Cardiac muscle cell (in vitro differentiated cells and primary cell): ENCODE results near the gene ADGRF4. TPM values are rescaled to one million over a fixed set of nuclear protein-coding genes. Genes with fewer than 3 reads are reported as not detected.

Experiments
- DNase-seq, 2 donors: peaks; one replicate each; pipeline versions ENCODE4 v3.0.0 to v3.0.0-alpha.2; 2010 to 2017; ENCODE audit warnings: low read depth in 1 of 2, low spot score in 1 of 2
- H3K27ac ChIP-seq: fragments of 200-600 bp; sonication (generic); 2 replicates; pipeline ENCODE4 v1.5.1; 2016
- H3K27me3 ChIP-seq: fragments of 200-600 bp; sonication (generic); 2 replicates; pipeline ENCODE4 v1.6.0; 2016; ENCODE audit warnings: control low read depth
- H3K36me3 ChIP-seq: fragments of 200-600 bp; sonication (generic); 2 replicates; pipeline ENCODE4 v1.5.1; 2016; ENCODE audit warnings: control low read depth
- H3K4me1 ChIP-seq: fragments of 200-600 bp; sonication (generic); 2 replicates; pipeline ENCODE4 v1.8.1; 2017; ENCODE audit warnings: low read depth, mild to moderate bottlenecking, mixed run types
- H3K4me3 ChIP-seq: fragments of 200-600 bp; sonication (generic); 2 replicates; pipeline ENCODE4 v1.5.1; 2016; ENCODE audit warnings: mild to moderate bottlenecking
- H3K9me3 ChIP-seq: fragments of 200-600 bp; sonication (generic); 2 replicates; pipeline ENCODE4 v1.5.1; 2017; ENCODE audit warnings: low read depth, mild to moderate bottlenecking, control low read depth
- polyA plus RNA-seq: library from polyadenylated mRNA; unstranded; fragments of >200 nt; fragmentation: Nextera tagmentation; extraction: Ambion mirVana; gene quantifications from 2 replicates; pipeline ENCODE4 v1.2.1, GENCODE V29; 2016
- total RNA-seq: library from RNA; depleted of rRNA; stranded (reverse); fragments of >200 nt; gene quantifications from 2 replicates; pipeline ENCODE4 v1.2.3, GENCODE V29; 2016
- TF ChIP-seq, protein P1 (sequence below): IDR thresholded peaks from 2 replicates; pipeline ENCODE4 v1.5.1; 2012; ENCODE audit warnings: low read depth, mild to moderate bottlenecking, low read length

ADGRF4 gene
- total and polyA plus RNA-seq, 2 experiments from 2014 or later, result not detected

DNA sequence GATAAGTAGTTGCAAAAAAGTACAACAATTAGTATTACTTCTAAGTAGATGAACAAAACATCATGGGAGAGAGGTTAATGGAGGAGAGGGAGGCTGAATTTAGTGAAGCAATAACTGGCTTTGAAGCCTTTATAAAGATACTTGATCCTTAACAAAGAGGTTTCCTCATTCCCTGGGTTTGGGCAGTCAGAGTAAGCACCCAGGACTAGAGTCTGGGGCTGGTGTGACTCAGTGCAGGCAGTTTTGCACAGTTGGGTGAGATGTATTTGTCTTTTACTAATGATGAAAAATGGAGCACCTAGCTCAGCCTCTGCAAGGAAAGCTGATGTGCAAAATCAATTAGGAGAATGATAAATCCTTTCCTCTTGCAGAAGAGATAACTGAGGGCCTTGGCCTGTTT, 71.6 kb downstream of the ADGRF4 start:
- no peaks in the 10 kb centered on the region for H3K36me3 ChIP-seq
- H3K4me1 ChIP-seq, result no peaks in the 10 kb centered on the region
- no peak for DNase-seq
- no peaks in the 10 kb centered on the region for H3K9me3 ChIP-seq
- H3K27ac ChIP-seq, result no peak overlapping the region
- TF ChIP-seq, protein P1, sequence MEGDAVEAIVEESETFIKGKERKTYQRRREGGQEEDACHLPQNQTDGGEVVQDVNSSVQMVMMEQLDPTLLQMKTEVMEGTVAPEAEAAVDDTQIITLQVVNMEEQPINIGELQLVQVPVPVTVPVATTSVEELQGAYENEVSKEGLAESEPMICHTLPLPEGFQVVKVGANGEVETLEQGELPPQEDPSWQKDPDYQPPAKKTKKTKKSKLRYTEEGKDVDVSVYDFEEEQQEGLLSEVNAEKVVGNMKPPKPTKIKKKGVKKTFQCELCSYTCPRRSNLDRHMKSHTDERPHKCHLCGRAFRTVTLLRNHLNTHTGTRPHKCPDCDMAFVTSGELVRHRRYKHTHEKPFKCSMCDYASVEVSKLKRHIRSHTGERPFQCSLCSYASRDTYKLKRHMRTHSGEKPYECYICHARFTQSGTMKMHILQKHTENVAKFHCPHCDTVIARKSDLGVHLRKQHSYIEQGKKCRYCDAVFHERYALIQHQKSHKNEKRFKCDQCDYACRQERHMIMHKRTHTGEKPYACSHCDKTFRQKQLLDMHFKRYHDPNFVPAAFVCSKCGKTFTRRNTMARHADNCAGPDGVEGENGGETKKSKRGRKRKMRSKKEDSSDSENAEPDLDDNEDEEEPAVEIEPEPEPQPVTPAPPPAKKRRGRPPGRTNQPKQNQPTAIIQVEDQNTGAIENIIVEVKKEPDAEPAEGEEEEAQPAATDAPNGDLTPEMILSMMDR, result no peak
- H3K4me3 ChIP-seq, result no peak overlapping the region
- no peaks in the 10 kb centered on the region for H3K27me3 ChIP-seq

Other genes starting within 250 kb of the ADGRF4 start
- 12.7 and 19.2 TPM in 2 replicates for gene CD2AP, start 220.8 kb upstream of the ADGRF4 start, total RNA-seq
- gene CD2AP, start 220.8 kb upstream of the ADGRF4 start, polyA plus RNA-seq, result 9.8 and 15.9 TPM in 2 replicates
- 0.14 TPM in 1 of 2 replicates, not detected in the other for gene OPN5, start 83.5 kb downstream of the ADGRF4 start, total RNA-seq
- gene OPN5, start 83.5 kb downstream of the ADGRF4 start, polyA plus RNA-seq, result not detected in 2 replicates